HepG2 (cell line): Measurements from ENCODE around the gene SV2A. TPM values are rescaled to one million over a fixed set of nuclear protein-coding genes. Genes with fewer than 3 reads are reported as not detected.

Experiments used
- ASH2L ChIP-seq: fragments of 300-600, 200-600 bp; sonication (generic); IDR thresholded peaks from 2 replicates; pipeline ENCODE4 v1.7.0; 2017; ENCODE audit warnings: low read depth, mild to moderate bottlenecking, moderate library complexity, mixed read lengths, low read length; ENCODE audit not compliant: insufficient read length
- BHLHE40 ChIP-seq: IDR thresholded peaks from 2 replicates; pipeline ENCODE4 v1.6.1; 2011; ENCODE audit warnings: low read length, improper control_type of control experiment
- BRD4 ChIP-seq: sonication (generic); formaldehyde crosslinking; IDR thresholded peaks from 2 replicates; pipeline ENCODE4 v1.4.0; 2020; ENCODE audit warnings: missing genetic modification reagents
- CC2D1A ChIP-seq: sonication (generic); formaldehyde crosslinking; IDR thresholded peaks from 2 replicates; pipeline ENCODE4 v1.8.1; 2023; ENCODE audit warnings: mild to moderate bottlenecking, missing genetic modification reagents
- FOXA1 ChIP-seq, 2 experiments: fragments of 450-650 bp in 1 of 2; sonication (generic) in 1 of 2; formaldehyde crosslinking in 1 of 2; IDR thresholded peaks; 2 replicates each; pipeline versions ENCODE4 v1.4.0 to v1.6.1; 2016 to 2020; ENCODE audit warnings: missing genetic modification reagents in 1 of 2
- LRRFIP1 ChIP-seq: sonication (generic); formaldehyde crosslinking; conservative IDR thresholded peaks from 2 replicates; pipeline ENCODE4 v1.4.0; 2020; ENCODE audit warnings: missing genetic modification reagents
- MXD3 ChIP-seq: IDR thresholded peaks from 2 replicates; pipeline ENCODE4 v1.6.1; 2016; ENCODE audit warnings: mild to moderate bottlenecking, missing biosample characterization, missing genetic modification reagents
- RAD21 ChIP-seq: fragments of 450-650 bp; formaldehyde crosslinking; IDR thresholded peaks from 2 replicates; pipeline ENCODE4 v1.5.0; 2020; ENCODE audit warnings: mild to moderate bottlenecking
- ZFP36L1 ChIP-seq: sonication (generic); formaldehyde crosslinking; IDR thresholded peaks from 2 replicates; pipeline ENCODE4 v1.8.0; 2022; ENCODE audit warnings: mild to moderate bottlenecking, missing genetic modification reagents, moderate library complexity
- ZKSCAN8 ChIP-seq: IDR thresholded peaks from 2 replicates; pipeline ENCODE4 v1.6.1; 2016; ENCODE audit warnings: borderline replicate concordance, missing genetic modification reagents, missing compliant biosample characterization
- ZMYM2 ChIP-seq: sonication (generic); formaldehyde crosslinking; IDR thresholded peaks from 2 replicates; pipeline ENCODE4 v1.8.0; 2022; ENCODE audit warnings: mild to moderate bottlenecking, missing genetic modification reagents
- ZNF232 ChIP-seq: sonication (generic); formaldehyde crosslinking; IDR thresholded peaks from 2 replicates; pipeline ENCODE4 v1.4.0; 2020; ENCODE audit warnings: missing genetic modification reagents, borderline replicate concordance
- ZNF468 ChIP-seq: sonication (generic); formaldehyde crosslinking; IDR thresholded peaks from 2 replicates; pipeline ENCODE4 v1.8.0; 2022; ENCODE audit warnings: mild to moderate bottlenecking, moderate library complexity, missing genetic modification reagents
- ZNF629 ChIP-seq: sonication (generic); formaldehyde crosslinking; conservative IDR thresholded peaks from 2 replicates; pipeline ENCODE4 v1.5.0; 2020; ENCODE audit warnings: missing genetic modification reagents
- ZNF746 ChIP-seq: sonication (generic); formaldehyde crosslinking; IDR thresholded peaks from 2 replicates; pipeline ENCODE4 v1.8.0; 2022; ENCODE audit warnings: mild to moderate bottlenecking, missing genetic modification reagents
- polyA plus RNA-seq, 8 experiments: library from polyadenylated mRNA; depleted of rRNA in 3 of 8; stranded (reverse) in 7 of 8; unstranded in 1 of 8; fragments of >200 nt; fragmentation: Illumina TruSeq in 4 of 8; extraction: Trizol in 4 of 8; gene quantifications; 2 replicates each; pipeline versions ENCODE4 v1.2.1 to v1.2.3, GENCODE V29; 2011 to 2016; ENCODE audit warnings: low read depth in 4 of 8, missing spikeins in 1 of 8, mixed read lengths in 1 of 8; ENCODE audit not compliant: insufficient read depth in 1 of 8
- total RNA-seq, 5 experiments: library from RNA; depleted of rRNA; stranded (reverse); fragments of >200 nt; fragmentation: Illumina TruSeq; extraction: Trizol; gene quantifications; 2 replicates each; pipeline ENCODE4 v1.2.3, GENCODE V29; 2016; ENCODE audit warnings: low read depth in 1 of 5
- TF ChIP-seq, protein P1 (sequence below): IDR thresholded peaks from 2 replicates; pipeline ENCODE4 v1.6.1; 2016; ENCODE audit warnings: control low read depth
- TF ChIP-seq, protein P2 (sequence below): sonication (generic); formaldehyde crosslinking; IDR thresholded peaks from 2 replicates; pipeline ENCODE4 v1.4.0; 2020; ENCODE audit warnings: missing genetic modification reagents, borderline replicate concordance

The SV2A gene
- total and polyA plus RNA-seq, 2 of the 13 experiments (the other 11 are each of a cell fraction or from before 2014, with no cell fraction given): 0.84 to 1.9 TPM

DNA sequence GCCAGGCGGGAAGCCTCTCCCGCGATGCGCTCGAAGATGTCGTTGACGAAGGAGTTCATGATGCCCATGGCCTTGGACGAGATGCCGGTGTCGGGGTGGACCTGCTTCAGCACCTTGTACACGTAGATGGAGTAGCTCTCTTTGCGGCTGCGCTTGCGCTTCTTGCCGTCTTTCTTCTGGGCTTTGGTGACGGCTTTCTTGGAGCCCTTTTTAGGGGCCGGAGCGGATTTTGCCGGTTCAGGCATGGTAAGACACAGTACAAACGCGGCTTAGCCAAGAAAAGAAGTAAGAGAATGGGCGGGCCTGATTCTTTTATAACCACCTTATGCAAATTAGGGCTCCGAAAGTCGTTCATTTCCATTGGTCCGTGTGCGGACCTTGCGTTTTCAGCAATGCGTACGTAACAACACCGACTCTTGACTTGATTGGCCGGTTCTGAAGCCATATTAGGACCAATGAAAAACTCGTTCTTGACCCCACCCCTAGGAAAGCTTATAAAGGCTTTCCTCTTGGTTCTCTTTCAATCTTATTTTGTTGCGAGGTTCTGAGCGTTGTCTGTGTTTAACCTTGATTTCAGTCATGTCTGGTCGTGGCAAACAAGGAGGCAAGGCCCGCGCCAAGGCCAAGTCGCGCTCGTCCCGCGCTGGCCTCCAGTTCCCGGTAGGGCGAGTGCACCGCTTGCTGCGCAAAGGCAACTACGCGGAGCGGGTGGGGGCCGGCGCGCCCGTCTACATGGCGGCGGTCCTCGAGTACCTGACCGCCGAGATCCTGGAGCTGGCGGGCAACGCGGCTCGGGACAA is 31.0 kb downstream of the SV2A start (continued):
- TF ChIP-seq, protein P1, sequence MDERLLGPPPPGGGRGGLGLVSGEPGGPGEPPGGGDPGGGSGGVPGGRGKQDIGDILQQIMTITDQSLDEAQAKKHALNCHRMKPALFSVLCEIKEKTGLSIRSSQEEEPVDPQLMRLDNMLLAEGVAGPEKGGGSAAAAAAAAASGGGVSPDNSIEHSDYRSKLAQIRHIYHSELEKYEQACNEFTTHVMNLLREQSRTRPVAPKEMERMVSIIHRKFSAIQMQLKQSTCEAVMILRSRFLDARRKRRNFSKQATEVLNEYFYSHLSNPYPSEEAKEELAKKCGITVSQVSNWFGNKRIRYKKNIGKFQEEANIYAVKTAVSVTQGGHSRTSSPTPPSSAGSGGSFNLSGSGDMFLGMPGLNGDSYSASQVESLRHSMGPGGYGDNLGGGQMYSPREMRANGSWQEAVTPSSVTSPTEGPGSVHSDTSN: no peak
- TF ChIP-seq ZNF629 (CRISPR knock-in tag) (0 out of 2 replicates have a peak, but pooled peaks have one; percentile 27), ASH2L (no peak), LRRFIP1 (no peak), BRD4 (CRISPR knock-in tag) (peak; percentile 53; the same call in 1 of the 2 replicates), CC2D1A (CRISPR knock-in tag) (no peak), BHLHE40 (0 out of 2 replicates have a peak, but pooled peaks have one; percentile 5), ZNF468 (no peak), MXD3 (CRISPR knock-in tag) (no peak), ZNF232 (CRISPR knock-in tag) (no peak; the same call in 1 of the 2 replicates), RAD21 (no peak), ZNF746 (CRISPR knock-in tag) (no peak), ZKSCAN8 (no peak; the same call in 1 of the 2 replicates), ZMYM2 (0 out of 2 replicates have a peak, but pooled peaks have one; percentile 16), ZFP36L1 (CRISPR knock-in tag) (no peak), FOXA1 (IDR thresholded peaks at IDR 0.05) (no peak), FOXA1 (CRISPR knock-in tag; IDR thresholded peaks at IDR 0.05) (peak; percentile 41)
- TF ChIP-seq, protein P2, sequence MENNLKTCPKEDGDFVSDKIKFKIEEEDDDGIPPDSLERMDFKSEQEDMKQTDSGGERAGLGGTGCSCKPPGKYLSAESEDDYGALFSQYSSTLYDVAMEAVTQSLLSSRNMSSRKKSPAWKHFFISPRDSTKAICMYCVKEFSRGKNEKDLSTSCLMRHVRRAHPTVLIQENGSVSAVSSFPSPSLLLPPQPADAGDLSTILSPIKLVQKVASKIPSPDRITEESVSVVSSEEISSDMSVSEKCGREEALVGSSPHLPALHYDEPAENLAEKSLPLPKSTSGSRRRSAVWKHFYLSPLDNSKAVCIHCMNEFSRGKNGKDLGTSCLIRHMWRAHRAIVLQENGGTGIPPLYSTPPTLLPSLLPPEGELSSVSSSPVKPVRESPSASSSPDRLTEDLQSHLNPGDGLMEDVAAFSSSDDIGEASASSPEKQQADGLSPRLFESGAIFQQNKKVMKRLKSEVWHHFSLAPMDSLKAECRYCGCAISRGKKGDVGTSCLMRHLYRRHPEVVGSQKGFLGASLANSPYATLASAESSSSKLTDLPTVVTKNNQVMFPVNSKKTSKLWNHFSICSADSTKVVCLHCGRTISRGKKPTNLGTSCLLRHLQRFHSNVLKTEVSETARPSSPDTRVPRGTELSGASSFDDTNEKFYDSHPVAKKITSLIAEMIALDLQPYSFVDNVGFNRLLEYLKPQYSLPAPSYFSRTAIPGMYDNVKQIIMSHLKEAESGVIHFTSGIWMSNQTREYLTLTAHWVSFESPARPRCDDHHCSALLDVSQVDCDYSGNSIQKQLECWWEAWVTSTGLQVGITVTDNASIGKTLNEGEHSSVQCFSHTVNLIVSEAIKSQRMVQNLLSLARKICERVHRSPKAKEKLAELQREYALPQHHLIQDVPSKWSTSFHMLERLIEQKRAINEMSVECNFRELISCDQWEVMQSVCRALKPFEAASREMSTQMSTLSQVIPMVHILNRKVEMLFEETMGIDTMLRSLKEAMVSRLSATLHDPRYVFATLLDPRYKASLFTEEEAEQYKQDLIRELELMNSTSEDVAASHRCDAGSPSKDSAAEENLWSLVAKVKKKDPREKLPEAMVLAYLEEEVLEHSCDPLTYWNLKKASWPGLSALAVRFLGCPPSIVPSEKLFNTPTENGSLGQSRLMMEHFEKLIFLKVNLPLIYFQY (CRISPR knock-in tag): peak; percentile 55; the same call in 1 of the 2 replicates
